ENCODE data around the gene CLRN2. TPM values are rescaled to one million over a fixed set of nuclear protein-coding genes. Genes with fewer than 3 reads are reported as not detected.

CLRN2 gene
- total RNA-seq, 2 experiments from 2014 or later = not detected

DNA sequence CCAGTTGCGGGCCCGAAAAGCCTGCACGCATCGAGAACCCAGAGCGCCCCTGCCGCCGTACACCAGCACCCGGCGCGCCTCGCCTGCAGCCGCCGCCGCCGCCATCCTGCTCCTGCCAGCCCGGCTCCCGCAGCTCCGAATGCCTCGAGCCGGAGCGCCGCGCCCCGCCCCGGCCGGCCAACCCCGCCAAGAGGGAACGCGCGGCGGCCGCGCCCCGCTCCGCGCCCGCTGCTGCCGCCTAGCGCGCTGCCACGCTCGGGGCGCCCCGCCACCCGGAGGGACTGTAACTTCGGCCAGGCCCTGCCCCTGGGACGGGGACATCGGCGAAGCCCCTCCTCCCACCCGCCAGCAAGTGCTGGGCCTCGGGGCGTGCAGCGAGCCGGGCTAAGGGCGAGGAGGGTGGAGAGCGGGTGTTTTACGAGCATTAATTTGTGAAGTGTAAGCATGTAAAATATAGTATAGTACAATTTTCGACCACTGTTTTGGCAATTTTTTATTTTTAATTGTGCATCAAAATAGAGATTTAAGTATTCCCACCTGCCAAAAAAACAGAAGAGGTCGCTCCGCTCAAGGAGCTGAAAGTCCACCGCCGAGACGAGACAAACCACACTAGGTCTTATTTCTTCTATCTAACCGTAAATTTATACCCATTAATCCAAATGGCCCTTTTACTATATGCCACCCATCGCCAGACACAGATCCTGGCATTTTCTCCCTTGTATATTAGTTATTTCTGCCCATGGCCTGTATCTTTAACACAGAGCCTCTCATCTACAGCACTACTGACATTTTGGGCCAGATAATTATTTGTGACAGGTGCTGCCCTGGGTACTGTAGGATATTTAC is 2.8 kb upstream of the CLRN2 start, which contains the start of gene QDPR:
QDPR (minus strand) TSS at position 141 of the 846 bp plus-strand sequence; CDS start at position 105, 36 bp downstream.
- intact Hi-C loops (cut with micrococcal nuclease; ENCODE audit: unreplicated experiment) = no loop called here
- BruUV-seq (replicated peaks) = no TSS peak

DNA sequence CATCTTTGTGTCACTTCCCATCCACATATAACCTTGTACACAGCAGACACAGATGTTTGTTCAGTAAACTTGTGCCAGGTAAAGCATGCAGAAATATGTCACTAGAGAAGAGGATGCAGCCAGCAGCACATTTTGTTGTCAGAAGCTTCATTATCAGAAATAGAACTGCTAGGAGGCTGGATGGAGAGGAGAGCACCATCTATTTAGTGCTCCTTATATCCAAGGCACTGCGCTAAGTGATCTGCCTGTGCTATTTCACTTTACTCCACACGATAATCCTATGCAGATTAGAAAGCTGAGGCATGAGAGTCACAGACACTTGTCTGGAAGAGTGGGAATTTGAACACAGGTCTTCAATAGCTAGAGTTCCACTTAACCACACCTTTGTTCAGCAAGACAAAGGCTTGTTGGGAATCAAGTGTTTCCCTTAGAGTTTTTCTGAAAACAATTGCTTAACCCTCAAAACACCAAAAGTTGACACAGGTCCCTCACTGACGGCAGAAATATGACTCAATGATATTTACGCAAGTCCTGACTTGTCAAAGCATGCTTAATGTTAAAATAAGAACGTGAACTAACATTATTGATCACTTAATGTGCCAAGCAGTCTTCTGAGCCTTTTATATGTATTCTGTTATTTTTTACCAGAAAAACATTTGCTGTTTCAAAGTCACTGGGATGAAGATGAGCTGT is 1.8 kb upstream of the CLRN2 start:
- POLR2A ChIA-PET = interaction anchor here (0.6 kb wide), 1 partner anchor 1103 kb away, joined by 4 read pairs; no protein-coding TSS in a partner anchor
- CTCF ChIA-PET (ENCODE audit: unreplicated experiment) = no interaction called here
- Histone ChIP-seq H3K4me1 (ENCODE audit: insufficient read depth, low read length, poor library complexity, severe bottlenecking) (no peaks in the 10 kb centered on the region), H3K4me2 (ENCODE audit: low read length) (peak overlapping the region; percentile 56), H3K9me3 (ENCODE audit: low read length) (no peaks in the 10 kb centered on the region), H2AFZ (ENCODE audit: low read length) (peak overlapping the region; percentile 96), H4K20me1 (ENCODE audit: insufficient read depth, low read length) (no peaks in the 10 kb centered on the region), H3K4me3 (ENCODE audit: low read depth, low read length, poor library complexity, severe bottlenecking) (peak overlapping the region; percentile 69), H3K9me2 (ENCODE audit: insufficient read depth, low read length) (no peaks in the 10 kb centered on the region), H3K79me2 (ENCODE audit: insufficient read depth, low read depth, low read length) (no peaks in the 10 kb centered on the region), H3K36me3 (ENCODE audit: insufficient read depth, low read length) (no peaks in the 10 kb centered on the region), H3K27ac (ENCODE audit: low read depth, low read length, poor library complexity, severe bottlenecking) (no peak overlapping the region)
- intact Hi-C loops (cut with micrococcal nuclease; ENCODE audit: unreplicated experiment) = no loop called here
- DNase-seq (ENCODE audit: low spot score) = no peak
- BruUV-seq (replicated peaks) = no TSS peak
- TF ChIP-seq EZH2phosphoT487 (IDR thresholded peaks at IDR 0.05; ENCODE audit: borderline replicate concordance, low read depth, low read length) = no peak
- TF ChIP-seq, protein P1, sequence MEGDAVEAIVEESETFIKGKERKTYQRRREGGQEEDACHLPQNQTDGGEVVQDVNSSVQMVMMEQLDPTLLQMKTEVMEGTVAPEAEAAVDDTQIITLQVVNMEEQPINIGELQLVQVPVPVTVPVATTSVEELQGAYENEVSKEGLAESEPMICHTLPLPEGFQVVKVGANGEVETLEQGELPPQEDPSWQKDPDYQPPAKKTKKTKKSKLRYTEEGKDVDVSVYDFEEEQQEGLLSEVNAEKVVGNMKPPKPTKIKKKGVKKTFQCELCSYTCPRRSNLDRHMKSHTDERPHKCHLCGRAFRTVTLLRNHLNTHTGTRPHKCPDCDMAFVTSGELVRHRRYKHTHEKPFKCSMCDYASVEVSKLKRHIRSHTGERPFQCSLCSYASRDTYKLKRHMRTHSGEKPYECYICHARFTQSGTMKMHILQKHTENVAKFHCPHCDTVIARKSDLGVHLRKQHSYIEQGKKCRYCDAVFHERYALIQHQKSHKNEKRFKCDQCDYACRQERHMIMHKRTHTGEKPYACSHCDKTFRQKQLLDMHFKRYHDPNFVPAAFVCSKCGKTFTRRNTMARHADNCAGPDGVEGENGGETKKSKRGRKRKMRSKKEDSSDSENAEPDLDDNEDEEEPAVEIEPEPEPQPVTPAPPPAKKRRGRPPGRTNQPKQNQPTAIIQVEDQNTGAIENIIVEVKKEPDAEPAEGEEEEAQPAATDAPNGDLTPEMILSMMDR (conservative IDR thresholded peaks at IDR 0.05; ENCODE audit: low read length) = no peak

More for the DNA sequence above, 2.8 kb upstream of the CLRN2 start, which contains the start of gene QDPR:
- Histone ChIP-seq H3K27ac (ENCODE audit: low read depth, low read length, poor library complexity, severe bottlenecking) (no peak within 1 kb of the TSS), H4K20me1 (ENCODE audit: insufficient read depth, low read length) (no peaks in the 10 kb centered on the region), H3K9me3 (ENCODE audit: low read length) (no peaks in the 10 kb centered on the region), H3K4me2 (ENCODE audit: low read length) (peak within 1 kb of the TSS; percentile 56), H3K4me1 (ENCODE audit: insufficient read depth, low read length, poor library complexity, severe bottlenecking) (no peaks in the 10 kb centered on the region), H3K9me2 (ENCODE audit: insufficient read depth, low read length) (no peaks in the 10 kb centered on the region), H2AFZ (ENCODE audit: low read length) (peak within 1 kb of the TSS; percentile 96), H3K4me3 (ENCODE audit: low read depth, low read length, poor library complexity, severe bottlenecking) (peak within 1 kb of the TSS; percentile 69), H3K79me2 (ENCODE audit: insufficient read depth, low read depth, low read length) (no peaks in the 10 kb centered on the region), H3K36me3 (ENCODE audit: insufficient read depth, low read length) (no peaks in the 10 kb centered on the region)
- DNase-seq (ENCODE audit: low spot score) = peak; percentile 71
- POLR2A ChIA-PET = interaction anchor here (0.5 kb wide), 2 partner anchors 37 to 183 kb away, joined by 3 to 4 read pairs; no protein-coding TSS in a partner anchor
- CTCF ChIA-PET (ENCODE audit: unreplicated experiment) = no interaction called here
- TF ChIP-seq, protein P1 (conservative IDR thresholded peaks at IDR 0.05; ENCODE audit: low read length) = peak; percentile 65
- no peak for TF ChIP-seq EZH2phosphoT487 (IDR thresholded peaks at IDR 0.05; ENCODE audit: borderline replicate concordance, low read depth, low read length)
